H1 (cell line): ENCODE data around the gene GPR15. TPM values are rescaled to one million over a fixed set of nuclear protein-coding genes. Genes with fewer than 3 reads are reported as not detected.

Experiments used
- CTCF ChIA-PET: fragments of 300-600 bp; sonication (Branson Sonifier 250); formaldehyde crosslinking; loops from one replicate; lab custom pipeline; 2021; ENCODE audit not compliant: partially characterized antibody; lab: Charles Lee
- POLR2A ChIA-PET: fragments of 300-600 bp; sonication (Branson Sonifier 250); formaldehyde crosslinking; loops from one replicate; lab custom pipeline; 2021; ENCODE audit warnings: inconsistent platforms; ENCODE audit not compliant: partially characterized antibody; lab: Charles Lee
- DNase-seq, 2 experiments: peaks; one replicate each; pipeline versions ENCODE4 v3.0.0 to v3.0.0-alpha.2; 2010 to 2022; ENCODE audit warnings: low spot score in 2 of 2, low read depth in 1 of 2, mixed read lengths in 1 of 2
- FAIRE-seq: peaks from 2 replicates; lab custom pipeline; 2011; peaks lifted over from hg19 to GRCh38; lab: Jason Lieb, UNC
- H2AFZ ChIP-seq: 2 replicates; pipeline ENCODE4 v1.8.1; 2012; ENCODE audit warnings: low read length, inconsistent platforms
- H2AK5ac ChIP-seq: 2 replicates; pipeline ENCODE4 v1.6.1; 2013; ENCODE audit warnings: low read depth, low read length
- H2BK120ac ChIP-seq: replicated peaks from 2 replicates; pipeline ENCODE3; 2013; ENCODE audit warnings: low read depth, low read length, inconsistent platforms
- H2BK12ac ChIP-seq: 2 replicates; pipeline ENCODE4 v1.6.1; 2013; ENCODE audit warnings: low read depth, low read length
- H2BK15ac ChIP-seq: 2 replicates; pipeline ENCODE4 v1.6.1; 2013; ENCODE audit warnings: low read length
- H2BK20ac ChIP-seq: 2 replicates; pipeline ENCODE4 v1.6.1; 2013; ENCODE audit warnings: low read length
- H2BK5ac ChIP-seq: 2 replicates; pipeline ENCODE4 v1.6.1; 2013; ENCODE audit warnings: low read depth, low read length
- H3K14ac ChIP-seq: 2 replicates; pipeline ENCODE4 v1.6.1; 2013; ENCODE audit warnings: inconsistent platforms; ENCODE audit not compliant: insufficient read length
- H3K18ac ChIP-seq: 2 replicates; pipeline ENCODE4 v1.6.1; 2013; ENCODE audit warnings: low read length; ENCODE audit errors: extremely low read depth
- H3K23ac ChIP-seq: 2 replicates; pipeline ENCODE4 v1.6.1; 2013; ENCODE audit warnings: inconsistent platforms; ENCODE audit not compliant: insufficient read length
- H3K23me2 ChIP-seq: 2 replicates; pipeline ENCODE4 v1.6.1; 2013; ENCODE audit warnings: low read depth, low read length
- H3K27ac ChIP-seq: 2 replicates; pipeline ENCODE4 v1.6.1; 2011; ENCODE audit warnings: low read depth, low read length, inconsistent platforms
- H3K27me3 ChIP-seq, 4 experiments: replicated peaks in 1 of 4; 1 replicate in 1 of 4; 2 replicates in 3 of 4; pipeline versions ENCODE4 v1.6.1 to v1.8.1; 2011 to 2013; ENCODE audit warnings: low read length in 3 of 4, mild to moderate bottlenecking in 3 of 4, inconsistent platforms in 2 of 4, mixed read lengths in 2 of 4, moderate library complexity in 1 of 4; ENCODE audit not compliant: control insufficient read depth in 3 of 4, insufficient read depth in 3 of 4; ENCODE audit errors: extremely low read depth in 1 of 4
- H3K36me3 ChIP-seq, 4 experiments: 2 replicates each; pipeline versions ENCODE4 v1.6.1 to v1.8.1; 2011 to 2013; ENCODE audit warnings: mild to moderate bottlenecking in 4 of 4, low read length in 3 of 4, moderate library complexity in 2 of 4, control low read depth in 1 of 4, inconsistent platforms in 1 of 4; ENCODE audit not compliant: insufficient read depth in 4 of 4, control insufficient read depth in 2 of 4
- H3K4ac ChIP-seq: replicated peaks from 2 replicates; pipeline ENCODE3; 2013; ENCODE audit warnings: low read length, low read depth, mixed read lengths, inconsistent platforms; ENCODE audit not compliant: insufficient read length
- H3K4me1 ChIP-seq, 4 experiments: replicated peaks in 1 of 4; 1 replicate in 1 of 4; 2 replicates in 3 of 4; pipeline versions ENCODE4 v1.6.1 to v1.8.1; 2011 to 2013; ENCODE audit warnings: low read length in 3 of 4, inconsistent platforms in 2 of 4, mixed read lengths in 1 of 4; ENCODE audit not compliant: insufficient read depth in 4 of 4, control insufficient read depth in 3 of 4
- H3K4me2 ChIP-seq, 2 experiments: 2 replicates each; pipeline versions ENCODE4 v1.6.1 to v1.8.1; 2011 to 2013; ENCODE audit warnings: low read depth in 2 of 2, low read length in 2 of 2, control low read depth in 1 of 2, inconsistent platforms in 1 of 2, mild to moderate bottlenecking in 1 of 2; ENCODE audit not compliant: insufficient read depth in 1 of 2
- H3K4me3 ChIP-seq, 4 experiments: fragments of 200-600, 300-600 bp in 1 of 4; sonication (generic), shearing (Covaris generic), sonication (Bioruptor Twin) in 1 of 4; 2 replicates each; pipeline versions ENCODE4 v1.5.1 to v1.8.1; 2011 to 2016; ENCODE audit warnings: low read length in 4 of 4, low read depth in 3 of 4, control low read depth in 2 of 4, inconsistent platforms in 2 of 4, mild to moderate bottlenecking in 2 of 4, mixed read lengths in 1 of 4, moderate library complexity in 1 of 4; ENCODE audit not compliant: insufficient read depth in 2 of 4; ENCODE audit errors: extremely low read depth in 1 of 4
- H3K56ac ChIP-seq: replicated peaks from 2 replicates; pipeline ENCODE3; 2013; ENCODE audit warnings: low read depth, mild to moderate bottlenecking, mixed read lengths, low read length, inconsistent platforms; ENCODE audit not compliant: insufficient read length
- H3K79me1 ChIP-seq: 2 replicates; pipeline ENCODE4 v1.6.1; 2013; ENCODE audit warnings: low read depth, low read length, control low read depth
- H3K79me2 ChIP-seq, 2 experiments: 2 replicates each; pipeline versions ENCODE4 v1.6.1 to v1.8.1; 2012 to 2013; ENCODE audit warnings: low read length in 2 of 2, mild to moderate bottlenecking in 2 of 2, inconsistent platforms in 1 of 2; ENCODE audit not compliant: insufficient read depth in 2 of 2, control insufficient read depth in 1 of 2
- H3K9ac ChIP-seq, 4 experiments: replicated peaks in 1 of 4; 1 replicate in 1 of 4; 2 replicates in 3 of 4; pipeline versions ENCODE4 v1.6.1 to v1.8.1; 2011 to 2013; ENCODE audit warnings: low read depth in 3 of 4, low read length in 3 of 4, control low read depth in 2 of 4, mild to moderate bottlenecking in 2 of 4, moderate library complexity in 2 of 4, inconsistent platforms in 1 of 4; ENCODE audit errors: extremely low read depth in 1 of 4
- H3K9me3 ChIP-seq, 2 experiments: 2 replicates each; pipeline versions ENCODE4 v1.6.1 to v1.8.1; 2012 to 2013; ENCODE audit warnings: mild to moderate bottlenecking in 2 of 2, moderate library complexity in 2 of 2, control low read depth in 1 of 2, inconsistent platforms in 1 of 2, low read depth in 1 of 2, low read length in 1 of 2, mixed read lengths in 1 of 2; ENCODE audit not compliant: insufficient read depth in 2 of 2
- H4K20me1 ChIP-seq, 2 experiments: replicated peaks in 1 of 2; 2 replicates each; pipeline versions ENCODE3 to v1.8.1; 2011 to 2013; ENCODE audit warnings: inconsistent platforms in 2 of 2, low read length in 2 of 2, mild to moderate bottlenecking in 1 of 2; ENCODE audit not compliant: insufficient read depth in 2 of 2, control insufficient read depth in 1 of 2
- H4K5ac ChIP-seq: 2 replicates; pipeline ENCODE4 v1.6.1; 2013; ENCODE audit warnings: low read length, low read depth, mixed read lengths, inconsistent platforms; ENCODE audit not compliant: insufficient read length
- H4K8ac ChIP-seq: 2 replicates; pipeline ENCODE4 v1.8.0; 2013; ENCODE audit warnings: mild to moderate bottlenecking, moderate library complexity, low read length, inconsistent platforms; ENCODE audit not compliant: insufficient read depth; ENCODE audit errors: extremely low read depth
- H4K91ac ChIP-seq: replicated peaks from 2 replicates; pipeline ENCODE3; 2013; ENCODE audit warnings: low read length, mixed read lengths, inconsistent platforms; ENCODE audit not compliant: insufficient read length
- BCL11A ChIP-seq, 2 experiments: IDR thresholded peaks; one replicate each; pipeline ENCODE4 v1.6.1; 2011; ENCODE audit warnings: low read depth in 2 of 2, low read length in 2 of 2, mild to moderate bottlenecking in 2 of 2
- CHD1 ChIP-seq: IDR thresholded peaks from 2 replicates; pipeline ENCODE4 v1.6.1; 2012; ENCODE audit warnings: low read depth, low read length, improper control_type of control experiment
- EZH2 ChIP-seq: fragments of 200-600 bp; sonication (generic); IDR thresholded peaks from 2 replicates; pipeline ENCODE4 v1.7.1; 2012; ENCODE audit warnings: low read depth, mild to moderate bottlenecking, moderate library complexity, low read length, inconsistent platforms; ENCODE audit not compliant: severe bottlenecking
- POLR2A ChIP-seq, 2 experiments: IDR thresholded peaks; 1 replicate in 1 of 2; 2 replicates in 1 of 2; pipeline ENCODE4 v1.6.1; 2011; ENCODE audit warnings: low read depth in 2 of 2, low read length in 2 of 2, mild to moderate bottlenecking in 2 of 2; ENCODE audit errors: control extremely low read depth in 1 of 2
- POU5F1 ChIP-seq: IDR thresholded peaks from 2 replicates; pipeline ENCODE4 v1.6.1; 2011; ENCODE audit warnings: low read depth, mild to moderate bottlenecking, low read length, moderate library complexity
- SP4 ChIP-seq: IDR thresholded peaks from 2 replicates; pipeline ENCODE4 v1.6.1; 2012; ENCODE audit warnings: low read length, inconsistent platforms
- ZNF274 ChIP-seq: IDR thresholded peaks from 2 replicates; pipeline ENCODE4 v1.7.0; 2012; ENCODE audit warnings: low read length, borderline replicate concordance; ENCODE audit errors: extremely low read depth
- WGBS, 2 experiments: shearing (Covaris generic) in 1 of 2; methylation state at CpG; one replicate each; pipeline versions ENCODE4 v1.1.6 to v1.1.7; 2013 to 2015; ENCODE audit warnings: low lambda C conversion rate in 2 of 2, mixed read lengths in 2 of 2, inconsistent platforms in 1 of 2, low coverage in 1 of 2, missing lambda C conversion rate in 1 of 2; ENCODE audit not compliant: insufficient replicate concordance in 2 of 2, insufficient coverage in 1 of 2, insufficient read length in 1 of 2; ENCODE audit errors: extremely low coverage in 1 of 2, missing lambda C conversion rate in 1 of 2; 5-methylcytosine and 5-hydroxymethylcytosine counted together
- polyA plus RNA-seq, 7 experiments: library from polyadenylated mRNA; depleted of rRNA in 3 of 7; stranded (reverse) in 5 of 7; unstranded in 2 of 7; fragments of >200 nt in 5 of 7; fragments of 200-250 nt in 2 of 7; gene quantifications; 1 replicate in 5 of 7; 2 replicates in 1 of 7; 4 replicates in 1 of 7; pipeline versions ENCODE4 v1.2.1 to v1.2.3, GENCODE V29; 2011 to 2013; ENCODE audit warnings: missing spikeins in 2 of 7, mixed read lengths in 2 of 7
- total RNA-seq: library from RNA; stranded (reverse); fragmentation: NEBNext Ultra II Directional; extraction: Animal tissue kit (Norgen Biotek cat#: 25700); gene quantifications from 2 replicates; pipeline ENCODE4 v1.2.1, GENCODE V29; 2021

GPR15 gene
- total and polyA plus RNA-seq, 2 of the 8 experiments (the other 6 are each of a cell fraction or from before 2014, with no cell fraction given): not detected

- no peak overlapping the region for H2BK5ac ChIP-seq
- POLR2A ChIA-PET: no interaction called here
Observed at GRCh38 chr3:98548544-98548943, 16.8 kb downstream of the GPR15 start.

More at GRCh38 chr3:98548544-98548943, 16.8 kb downstream of the GPR15 start:
- peaks cover 0 to 1% (median 0%) of the 10 kb centered on the region in 4 experiments; a peak in 1 of 7 replicates for H3K27me3 ChIP-seq
- CTCF ChIA-PET: interaction anchor here (0.6 to 0.9 kb wide), 2 partner anchors 9 to 18 kb away, joined by 3 read pairs; no protein-coding TSS in a partner anchor
- no peaks in the 10 kb centered on the region for H4K20me1 ChIP-seq
- no peak overlapping the region for H4K5ac ChIP-seq
- H3K27ac ChIP-seq: no peak overlapping the region
- H3K4ac ChIP-seq: no peak overlapping the region
- H3K9ac ChIP-seq: no peak overlapping the region
- H3K4me2 ChIP-seq: no peak overlapping the region
- no peak overlapping the region for H4K8ac ChIP-seq
- no peak overlapping the region for H2AK5ac ChIP-seq
- no peaks in the 10 kb centered on the region for H3K79me2 ChIP-seq
- no peak overlapping the region for H2BK15ac ChIP-seq
- H2AFZ ChIP-seq: no peak overlapping the region
- H2BK20ac ChIP-seq: no peak overlapping the region
- H3K14ac ChIP-seq: no peak overlapping the region
- no peak overlapping the region for H3K18ac ChIP-seq
- H3K56ac ChIP-seq: no peak overlapping the region
- TF ChIP-seq ZNF274: no peak
- TF ChIP-seq CHD1: no peak
- no peak for TF ChIP-seq BCL11A (IDR thresholded peaks at IDR 0.05; ENCODE audit: low read depth in 2 of 2, low read length in 2 of 2)
- TF ChIP-seq SP4: no peak
- no peak for TF ChIP-seq EZH2
- TF ChIP-seq POU5F1: no peak
- no peak for TF ChIP-seq POLR2A (IDR thresholded peaks at IDR 0.05; ENCODE audit: control extremely low read depth in 1 of 2, low read depth in 2 of 2, low read length in 2 of 2)
- H3K23me2 ChIP-seq: no peaks in the 10 kb centered on the region
- no peak overlapping the region for H2BK12ac ChIP-seq
- FAIRE-seq (no peak), DNase-seq (no peak)
- H2BK120ac ChIP-seq: no peak overlapping the region
- no peaks in the 10 kb centered on the region for H3K79me1 ChIP-seq
- H3K23ac ChIP-seq: no peak overlapping the region
- no peak overlapping the region for H4K91ac ChIP-seq
- peaks cover 0 to 2% (median 0%) of the 10 kb centered on the region in 4 experiments; a peak in 1 of 7 replicates for H3K4me1 ChIP-seq
- no peaks in the 10 kb centered on the region for H3K36me3 ChIP-seq
- H3K9me3 ChIP-seq: no peaks in the 10 kb centered on the region
- 76% methylated on average over 5 of the region's 5 CpGs; no CpG with 5 or more reads in 1 of the 2 experiments for WGBS, 2 experiments
- H3K4me3 ChIP-seq: no peak overlapping the region
